Upper lobe of left lung (tissue), 6 donors: ENCODE data around the gene CDX2. TPM values are rescaled to one million over a fixed set of nuclear protein-coding genes. Genes with fewer than 3 reads are reported as not detected.
A peak's percentile ranks its signal among the peaks of the same experiment; 100 is the strongest.

ENCODE experiments used
- ATAC-seq, 2 donors: fragments of 200-7000 bp; cut with Tn5 transposase; one replicate each; pipeline ENCODE4 v1.9.1; 2022; ENCODE audit warnings: mild to moderate bottlenecking in 2 of 2, moderate library complexity in 2 of 2; ENCODE audit not compliant: low FRiP score in 2 of 2
- DNase-seq, 2 donors: peaks; one replicate each; pipeline ENCODE4 v3.0.0-alpha.2; 2019 to 2020
- H3K27ac ChIP-seq, 4 donors: fragments of 200-600 bp; sonication (generic); one replicate each; pipeline ENCODE4 v1.5.1; 2016 to 2019
- H3K27me3 ChIP-seq, 4 donors: fragments of 200-600 bp; sonication (generic); one replicate each; pipeline ENCODE4 v1.5.1; 2017 to 2019
- H3K36me3 ChIP-seq, 4 donors: fragments of 200-600 bp; sonication (generic); one replicate each; pipeline ENCODE4 v1.5.1; 2016 to 2019
- H3K4me1 ChIP-seq, 4 donors: fragments of 200-600 bp; sonication (generic); one replicate each; pipeline ENCODE4 v1.5.1; 2018 to 2019
- H3K4me3 ChIP-seq, 4 donors: fragments of 200-600 bp; sonication (generic); one replicate each; pipeline ENCODE4 v1.5.1; 2017 to 2019; ENCODE audit warnings: mild to moderate bottlenecking in 2 of 4, moderate library complexity in 1 of 4
- H3K9me3 ChIP-seq, 4 donors: fragments of 200-600 bp; sonication (generic); one replicate each; pipeline ENCODE4 v1.5.1; 2018 to 2019
- EP300 ChIP-seq, 4 donors: sonication (generic); formaldehyde crosslinking; IDR thresholded peaks; one replicate each; pipeline ENCODE4 v1.5.1; 2017; ENCODE audit warnings: antibody characterized with exemption in 4 of 4, control low read depth in 2 of 4
- POLR2A ChIP-seq, 4 donors: fragments of 450-650 bp; IDR thresholded peaks; one replicate each; pipeline ENCODE4 v1.5.1; 2016 to 2017; ENCODE audit warnings: antibody characterized with exemption in 4 of 4, mild to moderate bottlenecking in 2 of 4
- POLR2AphosphoS5 ChIP-seq, 2 donors: sonication (generic); formaldehyde crosslinking; IDR thresholded peaks; one replicate each; pipeline ENCODE4 v1.5.1; 2017; ENCODE audit warnings: antibody characterized with exemption in 2 of 2
- WGBS, 2 donors: methylation state at CpG; one replicate each; pipeline ENCODE4 v1.1.5; 2017 to 2018; 5-methylcytosine and 5-hydroxymethylcytosine counted together
- total RNA-seq, 6 donors: library from RNA; depleted of rRNA in 4 of 6; stranded (reverse); fragments of >200 nt in 4 of 6; gene quantifications; one replicate each; pipeline versions ENCODE4 v1.1.0 to v1.2.1, GENCODE V29; 2016 to 2021
- TF ChIP-seq, protein P1 (sequence below), 6 experiments: fragments of 450-650 bp in 4 of 6; fragments of 200-600 bp in 2 of 6; sonication (generic) in 2 of 6; IDR thresholded peaks; one replicate each; pipeline ENCODE4 v1.5.1; 2016 to 2019; ENCODE audit warnings: antibody characterized with exemption in 6 of 6
- donor health status: DM: no; HTN: no; CAD: no; lungs with moderate emphysema.
- donor health status: DM: no; HTN: yes; CAD: no; lungs with severe emphysema.

CDX2 gene
- total RNA-seq, 6 donors from 2014 or later, result 0.14 TPM; not detected in 5

DNA sequence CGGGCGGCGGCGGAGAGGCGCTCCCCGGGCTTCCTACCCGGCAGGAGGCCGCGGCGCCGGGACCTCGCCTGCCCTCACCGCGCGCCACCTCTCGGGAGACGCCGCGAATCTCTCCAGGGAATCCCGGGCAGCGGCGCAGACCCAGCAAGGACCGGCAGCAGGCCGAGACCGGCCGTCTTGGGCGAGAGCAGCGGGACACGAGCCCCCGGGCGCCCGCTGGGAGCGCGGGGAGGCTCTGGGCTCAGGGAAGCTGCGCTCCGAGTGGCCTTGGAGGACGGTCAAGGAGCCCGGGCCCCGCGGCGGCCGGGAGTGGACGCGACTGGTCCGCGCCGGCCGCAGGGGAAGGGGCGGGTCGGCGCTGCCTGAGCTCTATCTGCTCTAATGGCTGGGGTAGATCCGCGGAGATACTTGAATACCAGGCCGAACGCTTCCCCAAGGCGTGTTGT is 14.7 kb downstream of the CDX2 start:
- Histone ChIP-seq H3K9me3 (no peaks in the 10 kb centered on the region), H3K4me1 (peaks cover 8 to 23% (median 18%) of the 10 kb centered on the region in 4 donors), H3K36me3 (no peaks in the 10 kb centered on the region), H3K4me3 (peak overlapping the region; percentile 13 to 46 (median 34)), H3K27ac (no peak overlapping the region), H3K27me3 (peaks cover 0 to 59% (median 29%) of the 10 kb centered on the region in 4 donors)
- WGBS, 2 donors, result 7 to 10% methylated on average over 3 to 34 of the region's 56 CpGs
- ATAC-seq (peak; percentile 37 to 72), DNase-seq (peak in 1 of 2 donors; percentile 88)
- TF ChIP-seq POLR2A (IDR thresholded peaks at IDR 0.05), result no peak
- TF ChIP-seq POLR2AphosphoS5 (IDR thresholded peaks at IDR 0.05), result no peak
- TF ChIP-seq EP300 (IDR thresholded peaks at IDR 0.05), result no peak
- TF ChIP-seq, protein P1, sequence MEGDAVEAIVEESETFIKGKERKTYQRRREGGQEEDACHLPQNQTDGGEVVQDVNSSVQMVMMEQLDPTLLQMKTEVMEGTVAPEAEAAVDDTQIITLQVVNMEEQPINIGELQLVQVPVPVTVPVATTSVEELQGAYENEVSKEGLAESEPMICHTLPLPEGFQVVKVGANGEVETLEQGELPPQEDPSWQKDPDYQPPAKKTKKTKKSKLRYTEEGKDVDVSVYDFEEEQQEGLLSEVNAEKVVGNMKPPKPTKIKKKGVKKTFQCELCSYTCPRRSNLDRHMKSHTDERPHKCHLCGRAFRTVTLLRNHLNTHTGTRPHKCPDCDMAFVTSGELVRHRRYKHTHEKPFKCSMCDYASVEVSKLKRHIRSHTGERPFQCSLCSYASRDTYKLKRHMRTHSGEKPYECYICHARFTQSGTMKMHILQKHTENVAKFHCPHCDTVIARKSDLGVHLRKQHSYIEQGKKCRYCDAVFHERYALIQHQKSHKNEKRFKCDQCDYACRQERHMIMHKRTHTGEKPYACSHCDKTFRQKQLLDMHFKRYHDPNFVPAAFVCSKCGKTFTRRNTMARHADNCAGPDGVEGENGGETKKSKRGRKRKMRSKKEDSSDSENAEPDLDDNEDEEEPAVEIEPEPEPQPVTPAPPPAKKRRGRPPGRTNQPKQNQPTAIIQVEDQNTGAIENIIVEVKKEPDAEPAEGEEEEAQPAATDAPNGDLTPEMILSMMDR (IDR thresholded peaks at IDR 0.05), result no peak

DNA sequence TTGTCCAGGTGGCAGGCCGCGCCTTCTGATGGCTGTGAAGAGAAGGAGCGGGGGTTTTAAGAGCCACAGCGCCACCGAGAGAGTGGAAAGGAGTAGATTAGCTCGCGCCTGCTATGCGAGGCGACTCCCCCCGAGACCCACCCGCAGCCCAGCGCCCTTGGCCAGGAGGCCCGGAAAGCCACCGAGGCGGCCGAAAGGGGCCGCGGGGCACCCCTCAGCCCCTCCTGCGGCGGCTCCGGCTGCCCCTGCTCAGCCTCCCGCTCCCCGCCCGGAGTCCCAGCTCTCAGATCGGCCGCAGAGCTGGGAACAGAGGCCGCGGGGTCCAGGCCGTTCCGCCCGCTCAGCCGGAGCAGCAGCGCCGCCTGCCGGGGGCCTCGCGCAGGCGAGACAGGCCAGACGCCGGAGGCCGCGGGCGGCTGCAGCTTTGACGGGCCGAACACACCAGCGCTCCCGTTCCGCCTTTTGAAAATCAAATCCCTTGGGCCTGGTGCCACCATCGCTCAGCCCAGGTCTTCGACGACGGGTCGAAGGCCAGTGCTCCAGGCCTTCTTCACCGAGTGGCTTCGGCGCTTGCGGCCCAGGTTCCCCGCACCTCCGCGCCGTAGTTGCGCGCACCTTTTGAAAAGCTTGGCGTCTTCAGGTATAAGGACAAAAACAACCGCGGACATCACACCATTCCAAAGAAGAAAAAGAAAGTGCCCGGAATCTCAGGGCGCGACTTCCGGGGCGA is 15.3 kb downstream of the CDX2 start:
- H3K36me3 ChIP-seq, result no peaks in the 10 kb centered on the region
- WGBS, 2 donors, result 0 to 5% methylated on average over 29 to 30 of the region's 71 CpGs
- peaks cover 8 to 23% (median 18%) of the 10 kb centered on the region in 4 donors for H3K4me1 ChIP-seq
- no peaks in the 10 kb centered on the region for H3K9me3 ChIP-seq
- TF ChIP-seq POLR2AphosphoS5 (IDR thresholded peaks at IDR 0.05), result no peak
- TF ChIP-seq POLR2A (IDR thresholded peaks at IDR 0.05), result no peak
- no peak for TF ChIP-seq EP300 (IDR thresholded peaks at IDR 0.05)
- TF ChIP-seq, protein P1 (IDR thresholded peaks at IDR 0.05), result peak; percentile 67 to 94 (median 82)
- peak; percentile 86 to 98 for ATAC-seq
- H3K27me3 ChIP-seq, result peaks cover 0 to 55% (median 27%) of the 10 kb centered on the region in 4 donors
- no peak overlapping the region for H3K27ac ChIP-seq
- H3K4me3 ChIP-seq, result peak overlapping the region; percentile 13 to 46 (median 34)
- peak; percentile 70 to 96 for DNase-seq

DNA sequence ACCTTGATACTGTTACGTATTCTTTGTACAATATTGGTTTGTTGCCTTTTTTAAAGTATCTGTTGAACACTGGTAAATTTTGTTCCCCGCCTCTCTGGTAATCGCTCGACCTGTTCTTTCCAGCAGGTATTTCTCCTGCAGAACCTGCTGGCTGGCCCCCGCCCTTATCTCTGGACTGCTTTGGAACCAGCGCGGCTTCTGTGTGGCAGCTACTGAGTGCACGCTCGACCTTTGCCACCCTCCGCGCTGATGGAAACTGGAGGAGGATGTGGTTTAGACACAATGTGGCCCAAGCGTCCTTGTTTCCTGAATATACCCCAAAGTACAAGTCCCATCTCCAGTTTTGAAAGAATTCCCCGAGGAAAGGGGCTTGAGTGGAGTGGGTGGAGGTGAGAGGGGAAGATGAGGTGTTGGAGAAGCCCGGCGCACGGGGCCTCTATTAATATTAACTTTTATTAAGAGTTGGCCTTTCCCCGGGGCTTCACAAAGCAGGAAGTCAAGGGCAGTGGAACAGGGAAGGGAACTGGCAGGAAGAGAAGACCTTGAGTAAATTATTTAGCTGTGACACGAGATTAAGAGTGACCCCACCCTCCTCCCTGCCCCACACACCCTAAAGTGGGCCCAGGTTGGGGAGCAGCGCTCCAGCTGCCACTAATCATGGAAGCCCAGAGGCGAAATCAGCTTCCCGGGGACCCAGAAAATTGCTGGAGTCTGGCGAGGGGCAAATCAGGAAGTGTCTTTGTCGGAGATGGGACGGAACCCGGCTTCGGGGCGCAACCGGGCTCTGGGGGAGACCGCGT is 16.0 kb downstream of the CDX2 start:
- H3K36me3 ChIP-seq, result no peaks in the 10 kb centered on the region
- TF ChIP-seq, protein P1 (IDR thresholded peaks at IDR 0.05), result no peak
- no peak for TF ChIP-seq EP300 (IDR thresholded peaks at IDR 0.05)
- no peak for TF ChIP-seq POLR2A (IDR thresholded peaks at IDR 0.05)
- no peak for TF ChIP-seq POLR2AphosphoS5 (IDR thresholded peaks at IDR 0.05)
- H3K4me3 ChIP-seq, result peak overlapping the region in 3 of 4 donors; percentile 30 to 46 (median 38)
- no peak for DNase-seq
- H3K4me1 ChIP-seq, result peaks cover 8 to 23% (median 18%) of the 10 kb centered on the region in 4 donors
- H3K27me3 ChIP-seq, result peaks cover 0 to 50% (median 23%) of the 10 kb centered on the region in 4 donors
- ATAC-seq, result peak in 1 of 2 donors; percentile 47
- 10 to 14% methylated on average over 30 of the region's 30 CpGs for WGBS, 2 donors
- H3K27ac ChIP-seq, result no peak overlapping the region
- H3K9me3 ChIP-seq, result no peaks in the 10 kb centered on the region

DNA sequence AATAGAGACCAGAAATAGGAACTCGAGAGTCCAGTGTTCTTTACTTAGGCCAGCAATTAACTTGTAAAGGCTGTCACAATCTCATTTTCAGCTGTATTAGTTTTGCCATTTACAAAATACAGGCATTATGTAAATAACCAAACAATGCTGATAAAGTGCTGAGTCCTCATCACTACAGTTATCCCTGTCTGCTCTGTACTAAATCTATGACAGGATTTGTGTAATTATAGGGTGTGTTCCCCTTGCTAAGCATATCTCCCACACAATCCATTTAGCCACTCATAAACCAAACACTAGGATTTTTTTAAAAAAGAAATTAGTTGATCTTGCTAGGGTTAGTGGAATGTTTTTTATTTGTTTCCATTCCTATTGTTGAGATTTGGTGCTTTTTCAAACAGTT is 26.1 kb downstream of the CDX2 start:
- Histone ChIP-seq H3K27ac (no peak overlapping the region), H3K27me3 (no peaks in the 10 kb centered on the region), H3K4me3 (no peak overlapping the region), H3K4me1 (no peaks in the 10 kb centered on the region), H3K36me3 (no peaks in the 10 kb centered on the region), H3K9me3 (peaks cover 0 to 17% (median 13%) of the 10 kb centered on the region in 4 donors)
- no peak for TF ChIP-seq EP300 (IDR thresholded peaks at IDR 0.05)
- TF ChIP-seq, protein P1 (IDR thresholded peaks at IDR 0.05), result no peak
- TF ChIP-seq POLR2A (IDR thresholded peaks at IDR 0.05), result no peak
- TF ChIP-seq POLR2AphosphoS5 (IDR thresholded peaks at IDR 0.05), result no peak
- DNase-seq, result no peak
- 73 to 85% methylated on average over 1 of the region's 1 CpG for WGBS, 2 donors
- no peak for ATAC-seq
